ENCODE results near the gene RTN4RL2.

The RTN4RL2 gene

GRCh38 chr11:57429946-57430345 lies 30.4 kb upstream of the RTN4RL2 start:
- Histone ChIP-seq H3K4me1 (ENCODE audit: low read depth, poor library complexity, severe bottlenecking) (no peaks in the 10 kb centered on the region), H3K4me3 (IDR thresholded peaks at IDR 0.05; ENCODE audit: insufficient read depth, low read depth, low read length) (no peak overlapping the region)
- TF ChIP-seq, protein P1, sequence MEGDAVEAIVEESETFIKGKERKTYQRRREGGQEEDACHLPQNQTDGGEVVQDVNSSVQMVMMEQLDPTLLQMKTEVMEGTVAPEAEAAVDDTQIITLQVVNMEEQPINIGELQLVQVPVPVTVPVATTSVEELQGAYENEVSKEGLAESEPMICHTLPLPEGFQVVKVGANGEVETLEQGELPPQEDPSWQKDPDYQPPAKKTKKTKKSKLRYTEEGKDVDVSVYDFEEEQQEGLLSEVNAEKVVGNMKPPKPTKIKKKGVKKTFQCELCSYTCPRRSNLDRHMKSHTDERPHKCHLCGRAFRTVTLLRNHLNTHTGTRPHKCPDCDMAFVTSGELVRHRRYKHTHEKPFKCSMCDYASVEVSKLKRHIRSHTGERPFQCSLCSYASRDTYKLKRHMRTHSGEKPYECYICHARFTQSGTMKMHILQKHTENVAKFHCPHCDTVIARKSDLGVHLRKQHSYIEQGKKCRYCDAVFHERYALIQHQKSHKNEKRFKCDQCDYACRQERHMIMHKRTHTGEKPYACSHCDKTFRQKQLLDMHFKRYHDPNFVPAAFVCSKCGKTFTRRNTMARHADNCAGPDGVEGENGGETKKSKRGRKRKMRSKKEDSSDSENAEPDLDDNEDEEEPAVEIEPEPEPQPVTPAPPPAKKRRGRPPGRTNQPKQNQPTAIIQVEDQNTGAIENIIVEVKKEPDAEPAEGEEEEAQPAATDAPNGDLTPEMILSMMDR (conservative IDR thresholded peaks at IDR 0.05; ENCODE audit: low read depth, low read length) = no peak

GRCh38 chr11:57430952-57431351 lies 29.4 kb upstream of the RTN4RL2 start:
- no peak overlapping the region for H3K4me3 ChIP-seq (IDR thresholded peaks at IDR 0.05; ENCODE audit: insufficient read depth, low read depth, low read length)
- H3K36me3 ChIP-seq (ENCODE audit: insufficient read depth) = no peaks in the 10 kb centered on the region
- no peak overlapping the region for H2AFZ ChIP-seq (ENCODE audit: low read depth)
- no peaks in the 10 kb centered on the region for H3K79me2 ChIP-seq (ENCODE audit: insufficient read depth, low read depth)
- no peaks in the 10 kb centered on the region for H3K27me3 ChIP-seq (ENCODE audit: insufficient read depth, low read depth)
- TF ChIP-seq, protein P1 (conservative IDR thresholded peaks at IDR 0.05; ENCODE audit: low read depth, low read length) = no peak
- H3K4me1 ChIP-seq (ENCODE audit: low read depth, poor library complexity, severe bottlenecking) = no peaks in the 10 kb centered on the region
- no peak overlapping the region for H3K4me2 ChIP-seq
- no peak overlapping the region for H3K27ac ChIP-seq
- H3K9ac ChIP-seq = no peak overlapping the region
- H4K20me1 ChIP-seq (ENCODE audit: insufficient read depth) = no peaks in the 10 kb centered on the region

More at GRCh38 chr11:57429946-57430345, 30.4 kb upstream of the RTN4RL2 start:
- H3K27ac ChIP-seq = no peak overlapping the region
- H3K4me2 ChIP-seq = no peak overlapping the region
- no peak overlapping the region for H2AFZ ChIP-seq (ENCODE audit: low read depth)
- no peak overlapping the region for H3K9ac ChIP-seq
- H3K36me3 ChIP-seq (ENCODE audit: insufficient read depth) = no peaks in the 10 kb centered on the region
- no peaks in the 10 kb centered on the region for H3K27me3 ChIP-seq (ENCODE audit: insufficient read depth, low read depth)
- H4K20me1 ChIP-seq (ENCODE audit: insufficient read depth) = no peaks in the 10 kb centered on the region
- H3K79me2 ChIP-seq (ENCODE audit: insufficient read depth, low read depth) = no peaks in the 10 kb centered on the region

DNA sequence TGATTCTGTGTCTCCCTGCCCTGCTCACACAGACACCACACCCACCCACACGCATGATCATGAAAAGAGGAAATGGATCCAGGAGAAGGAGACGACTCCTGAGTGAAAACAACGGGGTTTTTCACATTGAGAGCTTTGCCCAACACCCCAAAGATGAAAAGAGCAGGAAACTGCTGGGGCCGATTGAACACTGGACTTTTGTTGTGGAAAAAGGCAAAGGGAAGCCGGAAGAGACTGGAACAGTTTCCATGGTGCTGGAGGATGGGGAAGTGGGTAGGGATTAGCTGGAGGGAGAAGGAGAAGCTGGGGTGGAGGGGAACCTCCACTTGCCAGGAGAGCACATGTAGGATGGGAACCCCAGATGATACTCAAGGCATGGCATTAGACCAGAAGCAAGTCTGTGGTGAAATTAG lies 28.2 kb upstream of the RTN4RL2 start:
- H3K4me2 ChIP-seq = no peak overlapping the region
- H4K20me1 ChIP-seq (ENCODE audit: insufficient read depth) = no peaks in the 10 kb centered on the region
- no peak overlapping the region for H3K9ac ChIP-seq
- H3K36me3 ChIP-seq (ENCODE audit: insufficient read depth) = no peaks in the 10 kb centered on the region
- H3K79me2 ChIP-seq (ENCODE audit: insufficient read depth, low read depth) = no peaks in the 10 kb centered on the region
- H3K4me1 ChIP-seq (ENCODE audit: low read depth, poor library complexity, severe bottlenecking) = no peaks in the 10 kb centered on the region
- no peaks in the 10 kb centered on the region for H3K27me3 ChIP-seq (ENCODE audit: insufficient read depth, low read depth)
- H3K4me3 ChIP-seq (IDR thresholded peaks at IDR 0.05; ENCODE audit: insufficient read depth, low read depth, low read length) = no peak overlapping the region
- TF ChIP-seq, protein P1 (conservative IDR thresholded peaks at IDR 0.05; ENCODE audit: low read depth, low read length) = no peak
- no peak overlapping the region for H2AFZ ChIP-seq (ENCODE audit: low read depth)
- no peak overlapping the region for H3K27ac ChIP-seq

GRCh38 chr11:57432714-57433163 lies 27.6 kb upstream of the RTN4RL2 start:
- H3K79me2 ChIP-seq (ENCODE audit: insufficient read depth, low read depth) = no peaks in the 10 kb centered on the region
- TF ChIP-seq, protein P1 (conservative IDR thresholded peaks at IDR 0.05; ENCODE audit: low read depth, low read length) = no peak
- no peaks in the 10 kb centered on the region for H3K36me3 ChIP-seq (ENCODE audit: insufficient read depth)
- no peak overlapping the region for H3K27ac ChIP-seq
- H3K4me3 ChIP-seq (IDR thresholded peaks at IDR 0.05; ENCODE audit: insufficient read depth, low read depth, low read length) = no peak overlapping the region
- no peaks in the 10 kb centered on the region for H4K20me1 ChIP-seq (ENCODE audit: insufficient read depth)
- no peaks in the 10 kb centered on the region for H3K27me3 ChIP-seq (ENCODE audit: insufficient read depth, low read depth)
- no peak overlapping the region for H2AFZ ChIP-seq (ENCODE audit: low read depth)
- H3K4me1 ChIP-seq (ENCODE audit: low read depth, poor library complexity, severe bottlenecking) = no peaks in the 10 kb centered on the region
- H3K4me2 ChIP-seq = no peak overlapping the region
- no peak overlapping the region for H3K9ac ChIP-seq

All from KMS-11 (cell line).